Activated B cell treated with CpG ODN at 0.5 μM for 24 hours (primary cell): ENCODE data around the gene SLC22A14. TPM values are rescaled to one million over a fixed set of nuclear protein-coding genes. Genes with fewer than 3 reads are reported as not detected.
"Not testable (repeated sequence)": the region's sequence is repeated elsewhere in the genome, so short reads cannot be mapped to it uniquely, and the experiment has no call there.

ENCODE experiments used
- ATAC-seq: fragments of 200-7000 bp; cut with Tn5 transposase; one replicate; pipeline ENCODE4 v1.10.0; 2021; ENCODE audit warnings: low read depth, mild to moderate bottlenecking, moderate library complexity
- CTCF ChIA-PET: fragments of 350-600 bp; sonication (Branson Sonifier 250); formaldehyde crosslinking; loops from one replicate; lab custom pipeline; 2021; ENCODE audit warnings: antibody characterized with exemption; lab: Charles Lee
- POLR2A ChIA-PET: fragments of 350-600 bp; sonication (Branson Sonifier 250); formaldehyde crosslinking; loops from one replicate; lab custom pipeline; 2021; ENCODE audit warnings: antibody characterized with exemption; lab: Charles Lee
- DNase-seq: peaks from one replicate; pipeline ENCODE4 v3.0.0; 2022
- H3K27ac Mint-ChIP-seq: one replicate; pipeline ENCODE4 v1.8.0; 2020; ENCODE audit warnings: mixed read lengths
- H3K27me3 Mint-ChIP-seq: one replicate; pipeline ENCODE4 v1.8.0; 2021; ENCODE audit warnings: mixed read lengths
- H3K36me3 Mint-ChIP-seq: one replicate; pipeline ENCODE4 v1.8.0; 2021; ENCODE audit warnings: low read depth, mixed read lengths
- H3K4me1 Mint-ChIP-seq: one replicate; pipeline ENCODE4 v1.8.0; 2021; ENCODE audit warnings: mixed read lengths
- H3K4me3 Mint-ChIP-seq: one replicate; pipeline ENCODE4 v1.8.0; 2020; ENCODE audit warnings: mild to moderate bottlenecking, mixed read lengths
- H3K9me3 Mint-ChIP-seq: one replicate; pipeline ENCODE4 v1.8.0; 2020; ENCODE audit warnings: mixed read lengths
- CTCF ChIP-seq: fragments of 200-600 bp; IDR thresholded peaks from one replicate; pipeline ENCODE4 v1.8.0; 2022; ENCODE audit warnings: antibody characterized with exemption, mild to moderate bottlenecking
- intact Hi-C: fragments of 100-400 bp; cut with micrococcal nuclease; formaldehyde crosslinking; loops from one replicate; pipeline ENCODE4 v1.15.1; 2024
- total RNA-seq: library from RNA; stranded (reverse); gene quantifications from 2 replicates; pipeline ENCODE4 v1.2.3, GENCODE V29; 2022

The SLC22A14 gene
- total RNA-seq, 1 donor from 2014 or later: 0.16 TPM

DNA sequence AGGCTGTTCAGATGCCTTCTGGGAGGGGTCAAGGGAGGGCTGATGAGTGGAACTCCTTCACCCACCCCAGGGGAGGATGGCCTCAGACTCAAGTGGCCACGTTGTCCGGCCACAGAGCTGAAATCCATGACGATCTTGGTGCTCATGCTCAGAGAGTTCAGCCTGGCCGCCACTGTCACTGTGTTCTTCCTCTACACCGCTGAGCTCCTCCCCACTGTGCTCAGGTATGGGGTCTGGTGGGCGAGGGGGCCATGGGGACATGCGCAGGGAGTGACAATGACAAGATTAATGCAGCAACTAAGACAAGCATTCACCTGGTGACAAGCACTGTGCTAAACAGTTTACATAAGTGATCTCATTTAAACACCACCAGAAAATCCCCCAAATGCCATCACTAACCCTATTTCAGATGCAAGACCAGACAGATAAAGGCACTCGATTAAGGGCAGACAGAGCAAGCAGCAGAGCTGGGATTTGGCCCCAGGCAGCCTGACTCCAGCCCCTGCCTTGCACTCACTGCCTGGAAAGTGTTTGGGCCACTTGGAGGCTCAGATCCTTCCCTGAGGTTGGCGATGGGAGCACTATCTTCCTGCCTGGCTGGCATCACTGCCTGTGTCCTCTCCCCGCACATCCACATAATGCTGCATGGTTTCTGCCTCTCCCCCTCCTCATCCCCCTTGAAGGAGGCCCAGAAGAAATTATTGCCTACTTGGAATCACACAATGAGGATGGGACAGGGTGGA, 33.6 kb downstream of the SLC22A14 start:
- H3K36me3 Mint-ChIP-seq: no peaks in the 10 kb centered on the region
- intact Hi-C loops: no loop called here
- H3K27ac Mint-ChIP-seq: no peak overlapping the region
- H3K27me3 Mint-ChIP-seq: peaks cover 3% of the 10 kb centered on the region
- no peak for DNase-seq
- H3K4me1 Mint-ChIP-seq: no peaks in the 10 kb centered on the region
- no peak for ATAC-seq
- no peak for TF ChIP-seq CTCF
- ChIA-PET POLR2A (no interaction called here), CTCF (no interaction called here)
- H3K9me3 Mint-ChIP-seq: no peaks in the 10 kb centered on the region
- no peak overlapping the region for H3K4me3 Mint-ChIP-seq

GRCh38 chr3:38316356-38317191, 34.5 kb downstream of the SLC22A14 start:
- TF ChIP-seq CTCF: no peak
- no peaks in the 10 kb centered on the region for H3K9me3 Mint-ChIP-seq
- H3K4me3 Mint-ChIP-seq: no peak overlapping the region
- H3K4me1 Mint-ChIP-seq: no peaks in the 10 kb centered on the region
- H3K27ac Mint-ChIP-seq: no peak overlapping the region
- ChIA-PET CTCF (no interaction called here), POLR2A (no interaction called here)
- H3K36me3 Mint-ChIP-seq: no peaks in the 10 kb centered on the region
- ATAC-seq (no peak), DNase-seq (no peak)
- H3K27me3 Mint-ChIP-seq: peaks cover 3% of the 10 kb centered on the region
- intact Hi-C loops: no loop called here

DNA sequence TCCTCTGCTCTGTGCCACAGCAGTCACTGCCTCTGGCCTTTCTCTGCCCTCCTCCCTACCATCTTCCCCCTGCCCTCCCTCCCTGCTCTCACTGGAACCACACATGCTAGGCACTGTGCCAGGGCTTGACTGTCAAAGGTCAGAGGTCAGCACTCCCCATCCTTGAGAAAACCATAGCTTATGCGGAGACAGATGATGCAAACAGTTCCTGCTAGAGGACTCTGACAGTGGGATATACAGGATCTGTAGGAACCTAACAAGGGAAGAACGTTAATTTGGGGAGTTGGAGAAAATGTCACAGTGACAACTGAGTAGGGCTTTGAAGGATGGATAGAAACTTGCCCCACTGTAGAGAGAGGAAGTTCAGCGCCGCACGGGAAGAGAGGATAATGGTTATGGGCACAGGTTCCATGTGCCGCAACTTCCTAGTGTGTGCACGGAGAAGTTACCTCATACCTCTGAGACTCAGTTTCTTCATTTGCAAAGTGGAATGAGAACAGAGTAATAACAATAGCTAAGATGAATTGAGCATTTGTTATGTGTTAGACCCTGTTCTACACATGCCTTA, 35.2 kb downstream of the SLC22A14 start:
- Mint-ChIP-seq H3K27me3 (peaks cover 3% of the 10 kb centered on the region), H3K36me3 (no peaks in the 10 kb centered on the region), H3K9me3 (no peaks in the 10 kb centered on the region), H3K27ac (no peak overlapping the region), H3K4me1 (no peaks in the 10 kb centered on the region), H3K4me3 (no peak overlapping the region)
- no peak for ATAC-seq
- no peak for DNase-seq
- TF ChIP-seq CTCF: no peak
- ChIA-PET POLR2A (no interaction called here), CTCF (no interaction called here)
- intact Hi-C loops: no loop called here

DNA sequence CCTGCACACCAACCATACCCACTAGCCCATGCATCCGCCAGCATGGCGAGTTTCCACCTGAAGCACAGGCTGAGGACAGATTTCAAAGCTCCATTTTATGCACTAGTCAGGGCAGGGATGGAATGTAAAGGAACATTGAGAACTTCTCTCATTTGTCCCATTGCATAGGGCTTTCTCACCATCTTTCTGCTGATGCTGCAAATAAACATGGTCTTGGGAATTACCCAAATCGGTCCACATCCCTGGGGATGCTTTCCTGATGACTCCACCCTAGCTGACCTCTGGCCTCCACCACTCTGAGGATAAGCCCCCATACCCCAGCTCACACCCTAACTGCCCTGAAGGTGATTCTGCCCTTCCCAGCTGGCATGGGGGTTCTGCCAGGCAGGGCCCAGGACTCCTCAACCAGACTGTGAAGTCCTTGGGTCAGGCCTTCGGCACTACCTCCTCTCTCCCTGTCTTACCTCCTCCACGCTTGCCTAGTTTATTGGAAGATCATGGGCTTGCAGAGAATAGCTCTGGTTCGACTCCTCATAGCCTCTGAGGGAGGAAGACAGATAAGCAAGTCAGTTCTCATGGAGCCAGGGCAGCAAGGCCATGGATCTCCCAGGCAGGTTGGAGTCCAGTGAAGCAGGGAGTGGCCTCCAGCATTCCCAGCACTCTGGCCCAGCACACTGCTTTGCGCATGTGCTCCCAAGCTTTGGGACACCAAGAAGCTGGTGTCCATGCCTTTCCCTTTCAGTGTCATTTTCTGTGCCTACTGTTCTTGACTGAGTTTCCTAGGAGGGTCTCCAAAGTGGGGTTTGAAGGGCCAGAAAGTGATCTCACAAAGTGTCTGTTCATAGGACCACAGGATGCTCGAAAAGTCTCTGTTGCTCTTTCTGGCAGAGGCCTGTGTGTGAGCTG, 36.9 kb downstream of the SLC22A14 start:
- Mint-ChIP-seq H3K4me1 (no peaks in the 10 kb centered on the region), H3K36me3 (no peaks in the 10 kb centered on the region), H3K27ac (no peak overlapping the region), H3K27me3 (peaks cover 5% of the 10 kb centered on the region), H3K4me3 (no peak overlapping the region), H3K9me3 (peaks cover 3% of the 10 kb centered on the region)
- intact Hi-C loops: no loop called here
- no peak for TF ChIP-seq CTCF
- DNase-seq: no peak
- ChIA-PET POLR2A (no interaction called here), CTCF (no interaction called here)
- ATAC-seq: no peak

- H3K27ac Mint-ChIP-seq, H3K4me3 Mint-ChIP-seq, CTCF ChIA-PET, H3K36me3 Mint-ChIP-seq, H3K9me3 Mint-ChIP-seq, intact Hi-C loops, DNase-seq, H3K27me3 Mint-ChIP-seq, POLR2A ChIA-PET, H3K4me1 Mint-ChIP-seq, ATAC-seq: not testable (repeated sequence)
Measured at GRCh38 chr3:38320638-38321037, 38.5 kb downstream of the SLC22A14 start.
